Skin epidermis (tissue), 12 donors: ENCODE measurements around the gene PARVB.
A peak's percentile ranks its signal among the peaks of the same experiment; 100 is the strongest.

Source experiments
- H3K27ac ChIP-seq, 21 experiments: fragments of 200-600 bp; sonication (generic) in 11 of 21; one replicate each; pipeline ENCODE4 v1.5.0; 2020; ENCODE audit warnings: mild to moderate bottlenecking in 3 of 21, inconsistent platforms in 2 of 21, moderate library complexity in 2 of 21
- H3K4me3 ChIP-seq, 7 experiments: fragments of 200-600 bp; sonication (generic) in 2 of 7; one replicate each; pipeline ENCODE4 v1.5.0; 2020; ENCODE audit warnings: inconsistent platforms in 2 of 7, mild to moderate bottlenecking in 2 of 7, moderate library complexity in 1 of 7

The PARVB gene

GRCh38 chr22:44119669-44120313 lies 95.7 kb downstream of the PARVB start:
- no peak overlapping the region for H3K27ac ChIP-seq
- H3K4me3 ChIP-seq: no peak overlapping the region

DNA sequence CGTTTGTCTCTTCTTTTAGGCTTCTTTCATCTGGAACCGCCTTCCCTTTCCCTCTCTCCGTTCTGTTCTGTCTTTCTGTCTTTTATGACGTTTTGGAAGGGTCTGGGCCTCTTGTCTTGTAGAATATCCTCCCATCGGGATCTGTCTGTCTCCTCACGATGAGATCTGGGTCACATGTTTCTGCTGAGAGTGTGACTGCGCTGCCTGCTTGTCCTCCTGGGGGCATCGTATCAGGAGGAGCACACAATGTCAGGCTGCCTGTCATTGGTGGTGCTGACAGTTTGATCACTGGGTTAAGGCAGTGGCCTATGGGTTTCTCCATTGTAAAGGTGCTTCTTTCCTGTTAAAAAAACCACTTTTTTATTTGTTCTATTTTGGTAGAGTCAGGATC lies 96.2 kb downstream of the PARVB start:
- Histone ChIP-seq H3K27ac (no peak overlapping the region), H3K4me3 (no peak overlapping the region)

GRCh38 chr22:44125421-44125820 lies 101.3 kb downstream of the PARVB start:
- Histone ChIP-seq H3K4me3 (no peak overlapping the region), H3K27ac (no peak overlapping the region)

DNA sequence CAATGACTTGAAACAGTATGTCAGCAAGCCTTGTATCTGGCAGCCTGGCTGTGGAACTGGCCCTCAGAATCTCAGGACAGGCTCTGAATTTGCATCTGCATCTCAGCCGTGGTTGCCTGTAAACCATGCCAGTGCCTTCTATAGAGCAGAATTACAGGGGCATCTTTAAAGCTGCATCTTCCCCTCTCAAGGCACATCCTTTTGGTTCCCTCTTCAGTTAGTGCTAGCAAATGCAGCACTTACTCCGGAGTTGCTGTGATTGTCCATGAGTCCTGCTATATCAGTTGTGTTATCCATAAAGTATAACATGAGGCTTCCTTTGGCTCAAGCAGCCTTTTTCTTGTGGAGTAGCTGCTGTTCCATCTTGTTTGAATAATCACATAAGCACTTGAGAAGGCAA lies 102.7 kb downstream of the PARVB start:
- H3K27ac ChIP-seq: no peak overlapping the region

GRCh38 chr22:44127356-44127755 lies 103.3 kb downstream of the PARVB start:
- Histone ChIP-seq H3K27ac (no peak overlapping the region), H3K4me3 (no peak overlapping the region)

More for the DNA sequence above, 102.7 kb downstream of the PARVB start:
- no peak overlapping the region for H3K4me3 ChIP-seq

DNA sequence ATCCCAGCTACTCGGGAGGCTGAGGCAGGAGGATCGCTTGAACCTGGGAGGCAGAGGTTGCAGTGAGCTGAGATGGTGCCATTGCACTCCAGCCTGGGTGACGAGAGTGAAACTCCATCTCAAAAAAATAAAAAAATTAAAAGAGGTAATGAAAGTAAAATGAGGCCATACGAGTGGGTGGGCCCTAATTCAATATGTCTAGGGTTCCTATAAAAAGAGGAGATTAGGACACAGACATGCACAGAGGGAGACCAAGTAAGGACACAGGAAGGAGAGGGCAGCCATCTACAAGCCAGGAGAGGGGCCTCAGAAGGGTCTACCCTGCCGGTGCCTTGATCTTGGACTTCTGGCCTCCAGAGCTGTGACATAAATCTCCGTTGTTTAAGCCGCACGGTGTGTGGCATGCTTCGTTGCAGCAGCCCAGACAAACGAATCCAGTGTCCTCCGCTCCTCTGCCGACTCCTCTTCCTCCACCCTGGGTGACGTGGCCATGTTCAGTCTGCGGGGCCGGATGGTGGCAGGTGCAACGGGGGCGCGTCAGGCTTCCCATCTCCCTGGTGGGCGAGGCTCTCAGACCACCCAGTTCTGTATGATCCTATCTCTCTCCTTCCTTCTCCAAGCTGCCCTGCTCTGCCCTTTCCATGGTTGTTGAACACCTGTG lies 105.0 kb downstream of the PARVB start:
- H3K4me3 ChIP-seq: no peak overlapping the region
- H3K27ac ChIP-seq: peak overlapping the region in 1 of 21 experiments; percentile 14

GRCh38 chr22:44129619-44129976 lies 105.5 kb downstream of the PARVB start:
- Histone ChIP-seq H3K4me3 (no peak overlapping the region), H3K27ac (peak overlapping the region in 1 of 21 experiments; percentile 7)

- H3K27ac ChIP-seq: peak overlapping the region in 1 of 21 experiments; percentile 7
Measured at GRCh38 chr22:44130076-44130711, 106.1 kb downstream of the PARVB start.

GRCh38 chr22:44131412-44131811 lies 107.3 kb downstream of the PARVB start:
- H3K27ac ChIP-seq: no peak overlapping the region
- H3K4me3 ChIP-seq: no peak overlapping the region

More at GRCh38 chr22:44130076-44130711, 106.1 kb downstream of the PARVB start:
- no peak overlapping the region for H3K4me3 ChIP-seq

DNA sequence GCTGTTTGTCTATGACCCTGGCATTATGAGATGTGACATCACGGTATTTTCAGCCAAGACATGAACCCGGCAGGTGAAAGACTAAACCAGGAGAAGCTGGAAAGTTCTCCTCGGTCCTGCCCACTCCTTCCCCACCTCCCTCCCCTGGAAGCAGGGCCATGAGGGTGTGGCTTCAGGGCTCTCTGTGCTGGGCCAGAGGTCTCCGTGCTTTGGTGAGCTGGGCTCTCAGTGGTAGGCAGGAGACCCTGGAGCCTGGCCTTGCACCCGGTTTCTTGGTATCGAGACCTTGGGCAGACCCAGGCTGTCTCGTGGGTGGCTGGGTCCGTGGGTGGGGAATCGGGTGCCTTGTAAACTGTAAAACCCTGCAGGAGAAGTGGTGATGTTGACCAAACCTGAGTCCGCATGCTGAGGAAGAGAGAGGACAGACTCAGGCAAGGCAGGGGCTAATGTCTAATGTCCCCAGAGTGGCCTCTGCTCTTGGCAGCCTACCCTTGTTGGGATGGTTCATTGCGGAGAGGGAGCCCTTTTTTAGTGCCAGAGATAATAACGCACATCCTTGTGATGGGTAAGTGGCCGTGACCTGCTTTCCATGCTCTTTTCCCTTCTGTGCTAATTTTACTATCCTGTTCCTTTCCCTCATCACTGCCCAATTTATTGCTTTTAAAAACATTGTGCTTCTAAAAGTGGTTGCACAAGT lies 108.0 kb downstream of the PARVB start:
- Histone ChIP-seq H3K27ac (no peak overlapping the region), H3K4me3 (no peak overlapping the region)

GRCh38 chr22:44132724-44133123 lies 108.6 kb downstream of the PARVB start:
- no peak overlapping the region for H3K4me3 ChIP-seq
- no peak overlapping the region for H3K27ac ChIP-seq

GRCh38 chr22:44133161-44133560 lies 109.1 kb downstream of the PARVB start:
- H3K4me3 ChIP-seq: no peak overlapping the region
- no peak overlapping the region for H3K27ac ChIP-seq

DNA sequence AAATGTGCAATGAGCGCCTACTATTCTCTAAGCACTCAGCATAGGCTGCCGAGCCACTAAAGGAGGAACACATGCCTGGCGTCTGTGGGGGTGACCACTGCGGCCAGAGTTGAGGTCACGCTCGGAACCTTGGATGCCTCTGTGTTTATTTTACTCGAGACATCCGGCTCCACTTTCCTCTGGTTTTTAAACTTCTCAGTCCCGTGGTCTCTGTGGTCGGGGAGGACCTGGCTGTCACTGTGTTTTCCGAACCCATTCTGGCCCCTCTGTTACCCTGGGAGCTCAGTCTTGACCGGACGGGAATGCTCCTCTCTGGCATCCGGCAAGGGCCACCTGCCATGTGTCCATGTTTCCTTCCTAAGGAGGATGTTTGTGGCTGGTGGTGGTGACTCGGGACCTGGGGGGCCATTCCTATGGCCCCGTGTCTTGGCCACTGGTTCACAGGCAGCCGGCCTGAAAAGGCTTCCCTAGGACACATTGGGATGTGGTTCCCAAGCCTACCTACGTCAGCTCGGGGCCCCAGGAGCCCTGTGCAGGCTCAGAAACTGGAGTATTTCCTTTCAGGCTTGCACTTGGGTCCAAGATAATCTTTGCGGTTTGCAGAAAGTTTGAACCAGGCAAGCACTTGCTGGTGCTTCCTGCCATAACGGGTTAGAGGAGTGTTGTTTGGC lies 109.9 kb downstream of the PARVB start:
- Histone ChIP-seq H3K4me3 (no peak overlapping the region), H3K27ac (no peak overlapping the region)

DNA sequence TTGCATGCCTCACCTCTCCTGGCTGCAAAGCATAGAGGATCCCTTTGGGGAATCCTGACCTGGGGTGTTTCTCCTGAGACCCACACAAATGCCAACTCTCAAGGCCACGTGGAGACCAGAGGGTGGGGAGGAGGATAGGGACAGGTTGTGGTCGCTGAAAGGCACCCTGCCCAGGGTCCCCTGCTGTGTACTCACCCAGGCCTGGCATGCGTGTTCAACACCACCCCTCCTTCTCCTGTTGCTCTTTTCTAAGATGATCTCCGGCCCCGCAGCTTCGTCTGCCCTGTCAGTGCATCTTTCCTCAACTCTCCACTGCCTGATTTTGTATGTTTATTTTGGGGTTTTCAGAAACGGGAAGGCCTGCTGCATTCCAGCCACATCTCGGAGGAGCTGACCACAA lies 112.0 kb downstream of the PARVB start:
- H3K27ac ChIP-seq: no peak overlapping the region
- H3K4me3 ChIP-seq: no peak overlapping the region

DNA sequence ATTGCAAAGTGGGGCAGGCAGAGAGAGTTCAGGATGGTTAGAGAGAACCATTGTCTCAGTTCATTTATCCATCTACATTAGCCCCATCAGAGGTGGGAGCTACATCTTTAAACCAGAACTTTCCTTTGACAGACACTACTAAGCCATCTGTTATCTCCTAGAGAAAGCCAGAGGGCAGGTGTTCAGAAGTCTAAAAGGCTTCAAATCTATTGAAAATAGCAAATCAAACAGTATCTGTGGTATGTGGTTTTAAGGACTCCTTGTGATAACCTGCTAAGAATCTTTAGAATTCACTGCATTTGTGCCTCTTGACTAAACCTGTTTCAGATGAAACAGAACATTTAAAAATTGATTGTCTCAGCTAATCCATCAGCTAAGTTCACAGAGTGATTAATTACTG lies 112.7 kb downstream of the PARVB start:
- H3K27ac ChIP-seq: no peak overlapping the region
- H3K4me3 ChIP-seq: no peak overlapping the region

DNA sequence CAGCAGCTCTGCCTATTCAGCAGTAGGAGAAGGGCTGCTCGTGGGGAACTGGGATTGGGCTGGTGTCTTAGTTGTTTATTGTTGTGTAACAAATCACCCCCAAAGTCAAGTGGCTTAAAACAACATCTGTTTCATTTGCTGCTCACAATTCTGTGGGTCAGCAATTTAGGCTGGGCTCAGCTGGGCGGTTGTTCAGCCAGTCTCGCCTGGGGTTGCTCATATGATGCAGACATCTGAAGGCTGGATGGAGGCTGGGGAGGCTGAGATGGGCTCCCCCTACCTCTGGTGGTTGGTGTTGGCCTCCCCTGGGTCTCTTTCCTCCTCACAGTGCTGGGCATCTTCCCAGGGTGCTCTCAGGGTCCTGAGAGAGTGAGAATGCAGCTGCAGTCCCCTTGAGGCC lies 113.3 kb downstream of the PARVB start:
- no peak overlapping the region for H3K4me3 ChIP-seq
- H3K27ac ChIP-seq: no peak overlapping the region

GRCh38 chr22:44139773-44140172 lies 115.7 kb downstream of the PARVB start:
- Histone ChIP-seq H3K27ac (no peak overlapping the region), H3K4me3 (no peak overlapping the region)

GRCh38 chr22:44142421-44143104 lies 118.5 kb downstream of the PARVB start:
- Histone ChIP-seq H3K4me3 (no peak overlapping the region), H3K27ac (no peak overlapping the region)

- H3K4me3 ChIP-seq: no peak overlapping the region
- no peak overlapping the region for H3K27ac ChIP-seq
Measured at GRCh38 chr22:44143105-44143474, 119.0 kb downstream of the PARVB start.

DNA sequence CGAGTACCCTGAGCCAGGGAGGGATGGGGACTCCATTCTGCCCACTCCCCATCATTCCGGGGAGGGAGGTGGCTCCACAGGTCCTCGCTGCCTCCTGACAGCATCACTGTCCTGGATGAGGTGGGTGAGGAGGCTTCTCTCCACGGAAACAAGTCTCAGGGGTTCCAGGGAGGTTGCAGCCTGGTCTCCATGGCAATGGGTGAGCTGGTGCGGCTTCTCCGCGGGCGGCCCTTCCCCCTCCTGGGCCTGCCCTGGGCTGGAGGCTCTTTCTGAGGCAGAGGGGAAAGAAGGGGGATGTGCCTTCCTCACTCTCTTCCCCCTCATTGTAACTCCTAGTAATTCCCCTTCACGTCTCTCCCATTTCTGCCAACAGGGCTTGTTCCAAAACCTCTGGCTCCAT lies 119.5 kb downstream of the PARVB start:
- Histone ChIP-seq H3K4me3 (no peak overlapping the region), H3K27ac (no peak overlapping the region)
